MM.1S (cell line): ENCODE data around the gene WDPCP.

Experiments used
- CTCF ChIP-seq: fragments of 300-600 bp; sonication (generic); IDR thresholded peaks from 2 replicates; pipeline ENCODE4 v1.5.1; 2016; ENCODE audit warnings: antibody characterized with exemption, low read length, mixed read lengths
- EZH2 ChIP-seq: fragments of 300-600 bp; sonication (generic); optimal IDR thresholded peaks from 2 replicates; pipeline ENCODE3; 2017; ENCODE audit warnings: low read depth, mild to moderate bottlenecking, antibody characterized with exemption, low read length, mixed read lengths
- EZH2phosphoT487 ChIP-seq: fragments of 300-600 bp; sonication (generic); IDR thresholded peaks from 2 replicates; pipeline ENCODE4 v1.6.1; 2018; ENCODE audit warnings: antibody characterized with exemption, low read length

GRCh38 chr2:63622751-63623150 is 34.5 kb upstream of the WDPCP start:
- TF ChIP-seq CTCF (no peak), EZH2 (no peak), EZH2phosphoT487 (no peak)
